Esophagus muscularis mucosa (tissue), 4 donors: ENCODE measurements around the gene SPIRE1. TPM values are rescaled to one million over a fixed set of nuclear protein-coding genes. Genes with fewer than 3 reads are reported as not detected.

ENCODE experiments used
- DNase-seq: peaks from one replicate; pipeline ENCODE4 v3.0.0-alpha.2; 2017; ENCODE audit errors: extremely low spot score
- H3K27ac ChIP-seq, 4 donors: fragments of 200-600 bp; sonication (generic); replicated peaks in 1 of 4; 1 replicate in 3 of 4; 2 replicates in 1 of 4; pipeline ENCODE4 v1.5.1; 2016 to 2019; ENCODE audit warnings: mild to moderate bottlenecking in 1 of 4
- H3K27me3 ChIP-seq, 4 donors: fragments of 200-600 bp; sonication (generic); one replicate each; pipeline versions ENCODE4 v1.5.1 to v1.6.0; 2016 to 2019
- H3K36me3 ChIP-seq, 4 donors: fragments of 200-600 bp; sonication (generic); one replicate each; pipeline ENCODE4 v1.5.1; 2016 to 2019
- H3K4me1 ChIP-seq, 4 donors: fragments of 200-600 bp; sonication (generic); one replicate each; pipeline ENCODE4 v1.5.1; 2016 to 2019
- H3K4me3 ChIP-seq, 4 donors: fragments of 200-600 bp; sonication (generic); 1 replicate in 2 of 4; 2 replicates in 2 of 4; pipeline ENCODE4 v1.5.1; 2016 to 2019; ENCODE audit warnings: mild to moderate bottlenecking in 4 of 4, moderate library complexity in 1 of 4
- H3K9me3 ChIP-seq, 4 donors: fragments of 200-600 bp; sonication (generic); 1 replicate in 3 of 4; 2 replicates in 1 of 4; pipeline ENCODE4 v1.5.1; 2016 to 2019
- CTCF ChIP-seq, 3 experiments: fragments of 200-600 bp in 2 of 3; fragments of 450-650 bp in 1 of 3; sonication (generic) in 2 of 3; IDR thresholded peaks; one replicate each; pipeline ENCODE4 v1.5.1; 2017 to 2019; ENCODE audit warnings: antibody characterized with exemption in 3 of 3, mild to moderate bottlenecking in 2 of 3, moderate library complexity in 1 of 3
- EP300 ChIP-seq: sonication (generic); formaldehyde crosslinking; IDR thresholded peaks from one replicate; pipeline ENCODE4 v1.6.1; 2017; ENCODE audit warnings: antibody characterized with exemption
- POLR2A ChIP-seq: fragments of 450-650 bp; IDR thresholded peaks from one replicate; pipeline ENCODE4 v1.6.1; 2017; ENCODE audit warnings: antibody characterized with exemption, moderate library complexity, mild to moderate bottlenecking, low read depth
- POLR2AphosphoS5 ChIP-seq, 2 donors: sonication (generic); formaldehyde crosslinking; IDR thresholded peaks; one replicate each; pipeline ENCODE4 v1.6.1; 2017; ENCODE audit warnings: antibody characterized with exemption in 2 of 2
- WGBS: methylation state at CpG from one replicate; pipeline ENCODE4 v1.1.5; 2018; 5-methylcytosine and 5-hydroxymethylcytosine counted together
- intact Hi-C: fragments of 100-400 bp; cut with DNase I; formaldehyde crosslinking; loops from one replicate; pipeline ENCODE4 v1.15.1; 2023
- small RNA-seq, 3 donors: library from RNA; depleted of rRNA; stranded (forward); fragments of <200 nt; gene quantifications; one replicate each; pipeline ENCODE3, GENCODE V24; 2016
- total RNA-seq, 4 donors: library from RNA; depleted of rRNA; stranded (reverse); fragments of >200 nt; gene quantifications; one replicate each; pipeline versions ENCODE4 v1.1.0 to v1.2.1, GENCODE V29; 2016

Gene SPIRE1
- total RNA-seq, 4 donors from 2014 or later = 33.2 to 48.3 (median 40.2) TPM

- intact Hi-C loops = no loop called here
- no peak for DNase-seq
- 91% methylated on average over 6 of the region's 6 CpGs for WGBS
Observed at GRCh38 chr18:12397793-12398192, 260.1 kb downstream of the SPIRE1 start.

GRCh38 chr18:12397254-12397653, 260.7 kb downstream of the SPIRE1 start:
- no peak for TF ChIP-seq POLR2A
- TF ChIP-seq CTCF (IDR thresholded peaks at IDR 0.05) = no peak
- no peak for TF ChIP-seq EP300
- TF ChIP-seq POLR2AphosphoS5 (IDR thresholded peaks at IDR 0.05) = no peak
- DNase-seq = no peak
- H3K27me3 ChIP-seq = no peaks in the 10 kb centered on the region
- no peaks in the 10 kb centered on the region for H3K9me3 ChIP-seq
- H3K27ac ChIP-seq = no peak overlapping the region
- no peaks in the 10 kb centered on the region for H3K36me3 ChIP-seq
- no peak overlapping the region for H3K4me3 ChIP-seq
- 93% methylated on average over 9 of the region's 9 CpGs for WGBS
- intact Hi-C loops = no loop called here
- no peaks in the 10 kb centered on the region for H3K4me1 ChIP-seq

More at GRCh38 chr18:12397793-12398192, 260.1 kb downstream of the SPIRE1 start:
- no peak for TF ChIP-seq POLR2AphosphoS5 (IDR thresholded peaks at IDR 0.05)
- TF ChIP-seq EP300 = no peak
- TF ChIP-seq CTCF (IDR thresholded peaks at IDR 0.05) = no peak
- no peak for TF ChIP-seq POLR2A
- Histone ChIP-seq H3K27ac (no peak overlapping the region), H3K4me3 (no peak overlapping the region), H3K36me3 (no peaks in the 10 kb centered on the region), H3K27me3 (no peaks in the 10 kb centered on the region), H3K9me3 (no peaks in the 10 kb centered on the region), H3K4me1 (no peaks in the 10 kb centered on the region)

Small RNAs within 50 kb of the gene (small RNA-seq; reads per million reads assigned to genes)
- gene RNU7-129P = 0 reads per million in 3 donors

Other genes with a start within 250 kb of the SPIRE1 start
- gene CEP76, start 44.6 kb upstream of the SPIRE1 start, total RNA-seq = 1 to 10 TPM; 5.0 to 8.7 (median 5.8) TPM
- 10 to 100 TPM; 59.8 to 92.9 (median 77.2) TPM for gene PSMG2, start 44.9 kb upstream of the SPIRE1 start, total RNA-seq
- 10 to 100 TPM; 14.3 to 27.5 (median 18.0) TPM for gene PTPN2, start 226.1 kb upstream of the SPIRE1 start, total RNA-seq